SJSA1 (cell line): ENCODE data around the gene AIPL1. TPM values are rescaled to one million over a fixed set of nuclear protein-coding genes. Genes with fewer than 3 reads are reported as not detected.
A peak's percentile ranks its signal among the peaks of the same experiment; 100 is the strongest.
"Not testable (repeated sequence)": the region's sequence is repeated elsewhere in the genome, so short reads cannot be mapped to it uniquely, and the experiment has no call there.

Experiments used
- DNase-seq, 2 experiments: peaks; one replicate each; pipeline ENCODE4 v3.0.0-alpha.2; 2015 to 2020; ENCODE audit warnings: low spot score in 2 of 2, low read depth in 1 of 2
- H3K27ac ChIP-seq: fragments of 250-450 bp; sonication (Bioruptor Pico); 2 replicates; pipeline ENCODE4 v1.5.1; 2020; ENCODE audit warnings: mild to moderate bottlenecking, moderate library complexity
- H3K27me3 ChIP-seq: fragments of 250-450 bp; sonication (Bioruptor Pico); replicated peaks from 2 replicates; pipeline ENCODE4 v1.5.1; 2020; ENCODE audit warnings: mild to moderate bottlenecking, moderate library complexity
- H3K36me3 ChIP-seq: fragments of 250-450 bp; sonication (Bioruptor Pico); 2 replicates; pipeline ENCODE4 v1.5.1; 2020; ENCODE audit warnings: mild to moderate bottlenecking
- H3K4me1 ChIP-seq: fragments of 250-450 bp; sonication (Bioruptor Pico); replicated peaks from 2 replicates; pipeline ENCODE4 v1.6.1; 2021; ENCODE audit warnings: mild to moderate bottlenecking
- H3K4me3 ChIP-seq: fragments of 250-450 bp; sonication (Bioruptor Pico); 2 replicates; pipeline ENCODE4 v1.5.1; 2020; ENCODE audit warnings: mild to moderate bottlenecking
- H3K9me3 ChIP-seq: fragments of 250-450 bp; sonication (Bioruptor Pico); replicated peaks from 2 replicates; pipeline ENCODE4 v1.5.1; 2020; ENCODE audit warnings: mild to moderate bottlenecking
- total RNA-seq: library from RNA; depleted of rRNA; stranded (reverse); fragments of >200 nt; shearing (Covaris generic); gene quantifications from 2 replicates; pipeline ENCODE4 v1.2.3, GENCODE V29; 2014; rRNA removed

AIPL1 gene, protein sequence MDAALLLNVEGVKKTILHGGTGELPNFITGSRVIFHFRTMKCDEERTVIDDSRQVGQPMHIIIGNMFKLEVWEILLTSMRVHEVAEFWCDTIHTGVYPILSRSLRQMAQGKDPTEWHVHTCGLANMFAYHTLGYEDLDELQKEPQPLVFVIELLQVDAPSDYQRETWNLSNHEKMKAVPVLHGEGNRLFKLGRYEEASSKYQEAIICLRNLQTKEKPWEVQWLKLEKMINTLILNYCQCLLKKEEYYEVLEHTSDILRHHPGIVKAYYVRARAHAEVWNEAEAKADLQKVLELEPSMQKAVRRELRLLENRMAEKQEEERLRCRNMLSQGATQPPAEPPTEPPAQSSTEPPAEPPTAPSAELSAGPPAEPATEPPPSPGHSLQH
- not detected in 2 replicates for total RNA-seq

DNA sequence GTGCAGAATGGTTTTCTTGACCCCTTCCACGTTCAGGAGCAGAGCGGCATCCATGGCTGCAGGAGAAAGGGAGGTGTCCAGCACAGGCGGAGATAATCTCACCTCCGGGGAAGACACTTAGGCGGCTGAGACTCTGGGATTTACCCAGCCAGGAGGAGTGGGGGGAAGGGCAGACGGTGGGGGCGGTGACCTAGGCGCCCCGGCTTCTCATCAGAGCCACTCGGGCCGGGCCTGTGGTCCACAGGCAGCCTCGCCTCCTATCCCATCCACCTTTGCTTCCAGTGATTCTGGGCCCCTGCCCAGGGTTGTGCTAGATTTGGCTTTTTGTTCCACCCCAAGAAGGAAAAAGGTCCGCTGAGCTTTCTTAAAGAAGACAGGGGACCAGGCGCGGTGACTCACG is at the start of gene AIPL1:
AIPL1 (minus strand) TSS at position 71 of the 400 bp plus-strand sequence; CDS start at position 54, 17 bp downstream.
- Histone ChIP-seq H3K36me3 (no peaks in the 10 kb centered on the region), H3K9me3 (no peaks in the 10 kb centered on the region), H3K4me3 (no peak within 1 kb of the TSS), H3K27me3 (no peaks in the 10 kb centered on the region), H3K4me1 (no peaks in the 10 kb centered on the region), H3K27ac (no peak within 1 kb of the TSS)
- no peak for DNase-seq

DNA sequence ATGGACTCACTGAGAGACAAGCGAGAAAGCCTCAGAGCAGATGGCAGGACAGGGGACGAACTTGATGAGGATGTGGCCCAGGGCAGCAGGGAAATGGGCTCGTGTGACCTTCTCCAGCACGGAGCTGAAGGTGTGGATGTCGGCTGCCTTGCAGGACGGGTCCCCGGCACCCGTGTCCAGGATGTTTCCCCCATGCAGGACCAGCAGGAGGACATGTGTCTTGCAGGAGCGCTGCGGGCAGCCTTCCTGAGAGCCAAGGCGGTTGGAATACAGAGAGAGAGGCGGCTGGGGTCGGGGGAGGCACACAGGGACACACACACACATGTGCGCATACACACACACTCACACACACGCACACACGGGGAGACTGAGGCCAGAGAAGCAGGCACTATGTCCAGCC is 48.6 kb upstream of the AIPL1 start:
- DNase-seq, result no peak
- Histone ChIP-seq H3K36me3 (peaks cover 13% of the 10 kb centered on the region), H3K9me3 (no peaks in the 10 kb centered on the region), H3K4me1 (peaks cover 40% of the 10 kb centered on the region), H3K4me3 (no peak overlapping the region), H3K27ac (no peak overlapping the region), H3K27me3 (no peaks in the 10 kb centered on the region)

DNA sequence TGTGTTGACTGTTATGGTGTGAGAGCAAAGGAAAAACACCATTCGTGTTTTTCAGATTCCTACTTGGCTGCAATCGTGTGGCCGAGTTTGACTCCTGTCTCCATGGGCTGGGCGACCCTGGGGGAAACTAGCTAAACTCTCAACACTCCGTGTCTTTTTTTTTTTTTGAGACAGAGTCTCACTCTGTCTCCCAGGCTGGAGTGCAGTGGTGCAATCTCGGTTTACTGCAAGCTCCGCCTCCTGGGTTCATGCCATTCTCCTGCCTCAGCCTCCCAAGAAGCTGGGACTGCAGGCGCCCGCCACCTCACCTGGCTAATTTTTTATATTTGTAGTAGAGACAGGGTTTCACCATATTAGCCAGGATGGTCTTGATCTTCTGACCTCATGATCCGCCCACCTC is 47.9 kb upstream of the AIPL1 start:
- peaks cover 33% of the 10 kb centered on the region for H3K4me1 ChIP-seq
- not testable (repeated sequence) for H3K27ac ChIP-seq, H3K27me3 ChIP-seq, H3K4me3 ChIP-seq, H3K9me3 ChIP-seq, DNase-seq
- peaks cover 13% of the 10 kb centered on the region for H3K36me3 ChIP-seq

DNA sequence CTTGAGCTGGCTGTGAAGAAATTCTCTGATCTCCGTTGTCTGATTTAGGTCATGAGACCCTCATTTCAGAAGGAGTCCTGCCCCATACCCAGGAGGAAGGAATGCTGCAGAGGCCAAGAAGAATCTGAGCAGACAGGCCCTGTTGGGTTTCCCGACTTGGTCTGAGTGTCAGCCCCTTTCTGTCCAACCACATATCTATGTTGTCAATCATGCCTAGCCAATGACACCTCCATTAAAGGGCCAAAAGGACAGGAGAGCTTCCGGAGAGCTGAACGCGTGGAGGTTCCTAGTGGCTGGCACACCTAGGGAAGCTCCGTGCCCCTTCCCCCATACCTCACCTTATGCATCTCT is 47.2 kb upstream of the AIPL1 start:
- peaks cover 13% of the 10 kb centered on the region for H3K36me3 ChIP-seq
- peaks cover 26% of the 10 kb centered on the region for H3K4me1 ChIP-seq
- DNase-seq, result no peak
- H3K4me3 ChIP-seq, result no peak overlapping the region
- H3K9me3 ChIP-seq, result no peaks in the 10 kb centered on the region
- H3K27me3 ChIP-seq, result no peaks in the 10 kb centered on the region
- H3K27ac ChIP-seq, result peak overlapping the region; percentile 12; the same call in 1 of the 2 replicates

DNA sequence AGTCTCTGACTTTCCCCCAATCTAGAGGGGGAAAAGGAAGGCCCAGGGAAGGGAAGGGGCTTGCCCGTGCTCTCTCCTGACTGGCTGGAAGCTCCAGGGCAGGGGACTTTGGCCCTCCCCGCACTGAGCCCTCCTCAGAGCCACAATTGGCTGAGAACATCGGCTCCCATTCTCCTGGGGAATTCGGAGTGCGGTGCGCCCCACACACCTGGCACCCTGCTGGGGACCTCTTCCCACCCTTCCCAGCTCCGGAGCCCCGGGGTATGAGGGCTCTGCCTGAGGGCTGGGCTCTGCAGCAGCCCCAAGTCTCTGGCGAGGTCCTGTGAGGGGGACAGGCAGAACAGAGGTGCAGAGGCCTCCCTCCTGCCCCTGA is 45.4 kb upstream of the AIPL1 start:
- Histone ChIP-seq H3K4me1 (peaks cover 40% of the 10 kb centered on the region), H3K36me3 (peaks cover 16% of the 10 kb centered on the region), H3K27me3 (no peaks in the 10 kb centered on the region), H3K27ac (no peak overlapping the region), H3K4me3 (no peak overlapping the region), H3K9me3 (no peaks in the 10 kb centered on the region)
- no peak for DNase-seq

DNA sequence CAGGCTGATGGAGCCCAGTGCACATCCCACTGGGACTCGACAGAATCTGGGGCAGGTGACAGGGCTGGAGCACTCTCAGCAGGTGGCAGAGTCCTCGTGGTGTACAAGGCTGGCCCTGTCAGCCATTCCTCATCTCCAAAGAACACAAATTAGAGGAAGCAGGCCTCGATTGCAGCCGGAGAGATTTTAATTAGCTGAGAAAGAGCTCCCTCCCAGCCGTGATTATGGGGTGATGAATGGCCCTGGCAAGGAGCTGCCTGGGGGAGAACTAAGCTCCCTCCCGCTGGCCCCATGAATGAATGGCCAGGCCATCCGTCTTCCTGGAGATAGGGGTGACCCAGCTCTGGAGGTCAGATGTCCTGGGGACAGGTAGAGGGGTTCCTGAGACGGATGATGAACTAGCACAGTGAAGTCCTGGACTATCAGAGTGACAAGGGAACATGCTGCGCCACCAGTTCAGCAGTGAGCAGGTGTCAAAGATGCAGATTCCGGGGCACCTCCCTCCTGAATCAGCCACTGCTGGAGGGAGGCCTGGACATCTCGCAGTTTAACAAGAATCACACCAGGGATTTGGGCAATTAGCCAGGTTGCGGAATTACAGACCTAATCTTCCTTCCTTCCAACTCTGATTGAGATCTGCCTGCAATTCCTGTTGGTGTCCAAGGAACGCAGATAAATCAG is 44.8 kb upstream of the AIPL1 start:
- H3K36me3 ChIP-seq, result peaks cover 16% of the 10 kb centered on the region
- peaks cover 40% of the 10 kb centered on the region for H3K4me1 ChIP-seq
- H3K27me3 ChIP-seq, result no peaks in the 10 kb centered on the region
- H3K27ac ChIP-seq, result no peak overlapping the region
- H3K9me3 ChIP-seq, result no peaks in the 10 kb centered on the region
- H3K4me3 ChIP-seq, result no peak overlapping the region
- DNase-seq, result no peak

DNA sequence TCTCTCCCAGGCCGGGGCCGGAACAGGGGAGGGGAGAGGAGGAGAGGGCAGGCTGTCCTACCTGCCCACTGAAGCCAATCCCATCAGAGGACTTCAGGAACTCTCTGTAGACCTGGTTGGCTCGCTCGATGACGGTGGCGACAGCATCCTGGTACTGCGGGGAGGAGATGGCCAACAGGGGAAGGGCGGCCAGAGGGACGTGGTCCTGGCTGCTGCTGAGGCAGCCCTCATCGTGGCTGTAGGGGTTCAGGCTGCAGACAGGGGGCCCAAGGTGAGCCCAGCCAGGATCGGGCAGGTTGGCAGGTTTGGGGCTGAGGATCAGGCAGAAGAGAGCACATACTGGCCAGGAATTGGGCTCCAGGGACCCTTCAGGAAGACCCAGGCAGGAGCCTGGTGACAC is 43.6 kb upstream of the AIPL1 start:
- Histone ChIP-seq H3K27ac (no peak overlapping the region), H3K9me3 (no peaks in the 10 kb centered on the region), H3K4me1 (peaks cover 40% of the 10 kb centered on the region), H3K4me3 (no peak overlapping the region), H3K27me3 (no peaks in the 10 kb centered on the region), H3K36me3 (peaks cover 23% of the 10 kb centered on the region)
- DNase-seq, result no peak

DNA sequence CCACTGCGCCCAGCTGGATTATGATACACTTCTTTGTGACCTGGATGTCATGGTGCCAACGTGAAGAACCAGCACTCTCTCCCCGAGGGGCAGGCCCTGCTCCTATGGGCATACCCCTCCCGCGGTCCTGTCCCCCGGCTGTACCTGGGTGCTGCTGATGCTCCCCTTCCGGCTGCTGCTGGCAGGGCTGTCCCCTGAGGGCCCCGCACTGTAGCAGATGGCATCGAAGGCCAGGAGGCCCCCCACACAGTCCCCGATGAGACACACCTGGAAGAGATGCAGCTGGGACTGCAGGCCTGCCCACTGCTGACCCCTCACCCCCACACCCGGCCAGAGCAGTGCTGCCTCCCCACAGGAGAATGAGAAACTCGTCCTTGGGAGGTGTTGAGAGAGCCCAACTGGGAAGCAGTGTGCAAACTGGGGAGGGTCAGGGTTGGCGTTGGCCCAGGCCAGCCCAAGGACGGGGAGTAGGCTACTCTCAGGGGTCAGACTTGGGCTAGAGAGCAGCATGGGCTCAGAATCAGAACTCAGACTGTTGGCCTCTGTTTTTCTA is 43.0 kb upstream of the AIPL1 start:
- DNase-seq, result no peak
- Histone ChIP-seq H3K27me3 (no peaks in the 10 kb centered on the region), H3K9me3 (no peaks in the 10 kb centered on the region), H3K36me3 (peaks cover 28% of the 10 kb centered on the region), H3K27ac (no peak overlapping the region), H3K4me1 (peaks cover 46% of the 10 kb centered on the region), H3K4me3 (no peak overlapping the region)

DNA sequence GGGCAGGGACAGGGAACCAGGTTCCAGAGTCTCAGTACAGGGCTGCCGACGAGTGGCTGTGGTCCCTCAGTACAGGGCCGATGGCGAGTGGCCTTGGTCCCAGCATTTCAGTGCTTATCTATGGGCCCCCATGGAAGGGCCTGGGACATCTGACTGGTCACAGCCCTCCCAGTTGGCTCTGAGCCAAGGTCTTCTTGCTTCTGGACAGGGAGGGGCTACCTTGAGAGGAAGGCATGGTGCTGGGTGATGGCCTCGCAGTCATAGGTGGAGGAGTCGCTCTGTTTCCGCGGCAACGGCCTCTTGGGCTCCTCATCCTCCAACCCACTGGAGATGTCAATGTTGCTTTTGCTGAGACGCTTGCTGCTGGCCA is 41.9 kb upstream of the AIPL1 start:
- Histone ChIP-seq H3K9me3 (no peaks in the 10 kb centered on the region), H3K36me3 (peaks cover 30% of the 10 kb centered on the region), H3K4me3 (no peak overlapping the region), H3K4me1 (peaks cover 48% of the 10 kb centered on the region), H3K27me3 (no peaks in the 10 kb centered on the region), H3K27ac (no peak overlapping the region)
- no peak for DNase-seq

DNA sequence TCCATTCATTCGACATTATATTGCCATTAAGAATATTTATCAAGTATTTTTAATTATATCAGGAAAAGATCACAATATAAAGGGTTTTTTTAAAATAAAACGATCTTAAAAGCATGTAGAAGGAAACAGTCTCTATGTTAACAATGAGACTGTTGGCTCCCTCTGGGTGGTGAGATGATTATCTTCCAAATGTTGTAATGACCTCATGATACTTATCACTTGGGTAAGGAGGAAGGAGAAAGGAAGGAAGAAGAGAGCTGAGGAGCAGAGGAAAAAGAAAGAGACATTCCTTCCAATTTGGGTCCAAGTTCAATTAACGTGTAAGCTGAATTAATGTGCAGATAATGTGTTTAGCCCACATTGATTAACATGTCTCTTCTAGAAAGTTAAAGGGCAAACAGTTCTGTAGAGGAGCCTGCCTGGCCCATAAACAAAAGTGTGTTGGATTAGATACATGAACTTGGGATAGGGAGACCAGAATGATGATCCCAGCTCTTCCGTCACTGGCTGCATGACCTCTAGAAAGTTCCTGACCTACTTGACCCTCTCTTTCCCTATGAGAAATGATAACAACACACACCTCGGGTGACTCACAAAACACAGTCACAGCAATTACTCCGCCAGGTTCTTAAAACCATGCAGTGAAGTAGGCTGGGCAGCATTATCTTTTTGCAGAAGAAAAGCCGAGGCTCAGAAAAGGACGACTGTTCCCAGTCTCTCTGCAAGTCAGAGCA is 41.3 kb upstream of the AIPL1 start:
- Histone ChIP-seq H3K9me3 (no peaks in the 10 kb centered on the region), H3K27ac (no peak overlapping the region), H3K4me1 (peaks cover 48% of the 10 kb centered on the region), H3K27me3 (no peaks in the 10 kb centered on the region), H3K4me3 (no peak overlapping the region), H3K36me3 (peaks cover 31% of the 10 kb centered on the region)
- no peak for DNase-seq

DNA sequence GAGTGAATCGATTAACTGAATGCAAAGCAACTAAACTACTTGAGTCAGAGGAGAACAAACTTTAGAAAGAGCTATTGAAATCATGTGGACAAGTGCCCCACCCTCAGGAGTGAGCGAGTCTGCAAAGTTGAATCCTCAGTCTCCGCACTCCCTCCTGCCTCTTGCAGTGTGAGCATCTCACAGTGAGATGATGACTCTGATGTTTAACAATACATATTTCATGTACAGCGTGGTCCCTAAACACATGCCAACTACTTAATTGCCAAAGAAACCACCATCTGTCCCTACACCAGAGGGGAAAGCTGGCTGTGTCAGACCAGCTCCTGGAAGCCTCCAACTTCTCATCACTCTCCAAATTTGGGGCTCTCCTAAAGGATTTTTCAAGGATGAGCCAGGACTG is 40.5 kb upstream of the AIPL1 start:
- no peaks in the 10 kb centered on the region for H3K9me3 ChIP-seq
- peaks cover 44% of the 10 kb centered on the region for H3K4me1 ChIP-seq
- H3K27me3 ChIP-seq, result no peaks in the 10 kb centered on the region
- no peak overlapping the region for H3K4me3 ChIP-seq
- H3K27ac ChIP-seq, result no peak overlapping the region
- peaks cover 32% of the 10 kb centered on the region for H3K36me3 ChIP-seq
- DNase-seq, result no peak

DNA sequence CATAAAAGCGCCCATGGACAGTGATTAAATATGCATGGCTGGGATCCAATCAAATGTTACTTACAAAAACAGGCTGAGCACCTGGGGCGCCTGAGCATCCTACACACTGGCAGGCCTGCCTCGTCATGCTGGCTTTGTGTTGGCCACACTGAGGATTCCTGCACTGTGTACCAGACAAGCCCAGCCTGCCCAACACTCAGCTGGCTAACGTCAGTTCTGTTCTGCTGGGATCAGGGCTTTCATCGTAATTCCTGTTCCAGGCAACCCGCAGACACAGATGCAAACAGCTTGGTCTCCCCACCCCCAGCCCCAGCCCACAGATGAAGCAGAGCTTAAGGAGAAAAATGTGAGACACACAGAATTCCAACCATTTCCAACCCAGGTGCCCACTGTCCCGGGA is 40.0 kb upstream of the AIPL1 start:
- DNase-seq, result no peak
- no peak overlapping the region for H3K27ac ChIP-seq

DNA sequence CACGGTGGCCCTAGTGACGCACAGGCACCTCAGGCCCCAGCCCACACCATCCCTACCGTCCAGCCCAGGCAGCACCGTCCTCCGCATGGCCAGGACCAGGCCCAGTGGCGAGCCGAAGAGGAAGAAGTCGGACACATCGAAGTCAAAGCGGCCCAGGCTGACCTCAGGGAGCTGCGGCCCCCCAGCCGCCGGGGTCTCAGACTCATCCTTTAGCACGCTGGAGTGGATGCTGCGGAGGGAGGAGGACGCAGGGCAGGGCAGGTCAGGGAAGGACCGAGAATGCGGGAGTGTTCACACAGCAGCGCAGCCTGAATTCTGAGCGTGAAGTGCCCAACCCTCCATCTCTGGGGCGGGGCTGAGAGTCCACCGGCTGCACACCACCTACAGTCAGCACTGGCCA is 39.5 kb upstream of the AIPL1 start:
- no peak for DNase-seq
- Histone ChIP-seq H3K9me3 (no peaks in the 10 kb centered on the region), H3K27ac (no peak overlapping the region), H3K4me1 (peaks cover 44% of the 10 kb centered on the region), H3K36me3 (peaks cover 35% of the 10 kb centered on the region), H3K27me3 (no peaks in the 10 kb centered on the region), H3K4me3 (no peak overlapping the region)

More for the DNA sequence above, 40.0 kb upstream of the AIPL1 start:
- H3K4me3 ChIP-seq, result no peak overlapping the region
- no peaks in the 10 kb centered on the region for H3K27me3 ChIP-seq
- peaks cover 37% of the 10 kb centered on the region for H3K36me3 ChIP-seq
- H3K4me1 ChIP-seq, result peaks cover 44% of the 10 kb centered on the region
- no peaks in the 10 kb centered on the region for H3K9me3 ChIP-seq
